GM23338 (cell line): ENCODE data around the gene NOVA2. TPM values are rescaled to one million over a fixed set of nuclear protein-coding genes. Genes with fewer than 3 reads are reported as not detected.
A peak's percentile ranks its signal among the peaks of the same experiment; 100 is the strongest.

Source experiments
- ATAC-seq: fragments of 200-7000 bp; cut with Tn5 transposase; 3 replicates; pipeline ENCODE4 v1.9.1; 2020
- DNase-seq: peaks from one replicate; pipeline ENCODE4 v3.0.0-alpha.2; 2015; ENCODE audit warnings: low spot score
- H2AFZ ChIP-seq: fragments of 200-600 bp; sonication (generic); 2 replicates; pipeline ENCODE4 v1.8.0; 2016; ENCODE audit warnings: antibody characterized with exemption, mild to moderate bottlenecking, moderate library complexity
- H3F3A ChIP-seq: fragments of 200-600 bp; sonication (generic); replicated peaks from 2 replicates; pipeline ENCODE4 v1.8.0; 2017; ENCODE audit warnings: antibody characterized with exemption, mixed run types, low read depth
- H3K27ac ChIP-seq: fragments of 200-600 bp; sonication (generic); 2 replicates; pipeline ENCODE4 v1.6.1; 2016; ENCODE audit warnings: low read depth
- H3K27me3 ChIP-seq: fragments of 200-600 bp; sonication (generic); 2 replicates; pipeline ENCODE4 v1.8.0; 2016; ENCODE audit warnings: mild to moderate bottlenecking, mixed run types, moderate library complexity; ENCODE audit not compliant: insufficient read depth
- H3K36me3 ChIP-seq: fragments of 200-600 bp; sonication (generic); 2 replicates; pipeline ENCODE4 v1.8.0; 2016; ENCODE audit warnings: mild to moderate bottlenecking; ENCODE audit not compliant: insufficient read depth
- H3K4me1 ChIP-seq: fragments of 200-600 bp; sonication (generic); 2 replicates; pipeline ENCODE4 v1.8.0; 2016; ENCODE audit warnings: mild to moderate bottlenecking, moderate library complexity; ENCODE audit not compliant: insufficient read depth
- H3K4me2 ChIP-seq: fragments of 200-600 bp; sonication (generic); 2 replicates; pipeline ENCODE4 v1.7.1; 2017; ENCODE audit warnings: mixed run types
- H3K4me3 ChIP-seq: fragments of 200-600 bp; sonication (generic); 2 replicates; pipeline ENCODE4 v1.6.1; 2016; ENCODE audit warnings: mixed run types
- H3K79me2 ChIP-seq: fragments of 200-600 bp; sonication (generic); replicated peaks from 2 replicates; pipeline ENCODE4 v1.8.0; 2017; ENCODE audit warnings: mild to moderate bottlenecking; ENCODE audit not compliant: insufficient read depth
- H3K9me2 ChIP-seq: fragments of 200-600 bp; sonication (generic); 2 replicates; pipeline ENCODE4 v1.8.0; 2017; ENCODE audit not compliant: insufficient read depth
- H4K20me1 ChIP-seq: fragments of 200-600 bp; sonication (generic); replicated peaks from 2 replicates; pipeline ENCODE4 v1.8.0; 2017; ENCODE audit warnings: mild to moderate bottlenecking; ENCODE audit not compliant: insufficient read depth
- H3K27ac Mint-ChIP-seq: 2 replicates; pipeline ENCODE4 v1.8.0; 2020; ENCODE audit warnings: inconsistent platforms, mild to moderate bottlenecking, moderate library complexity, mixed read lengths
- H3K27me3 Mint-ChIP-seq: 3 replicates; pipeline ENCODE4 v1.8.0; 2022; ENCODE audit warnings: low read depth, mild to moderate bottlenecking, moderate library complexity, mixed read lengths, inconsistent platforms; ENCODE audit not compliant: insufficient read depth, poor library complexity
- H3K36me3 Mint-ChIP-seq: 3 replicates; pipeline ENCODE4 v1.8.0; 2021; ENCODE audit warnings: low read depth, mild to moderate bottlenecking, inconsistent platforms, moderate library complexity, mixed read lengths
- H3K4me1 Mint-ChIP-seq: 3 replicates; pipeline ENCODE4 v1.8.0; 2020; ENCODE audit warnings: mild to moderate bottlenecking, inconsistent platforms, mixed read lengths
- H3K4me3 Mint-ChIP-seq: 3 replicates; pipeline ENCODE4 v1.8.0; 2021; ENCODE audit warnings: moderate library complexity, mild to moderate bottlenecking, inconsistent platforms, mixed read lengths
- H3K9me3 Mint-ChIP-seq: 3 replicates; pipeline ENCODE4 v1.8.0; 2020; ENCODE audit warnings: moderate library complexity, mild to moderate bottlenecking, inconsistent platforms, mixed read lengths
- CTCF ChIP-seq, 2 experiments: fragments of 200-600 bp in 1 of 2; sonication (generic) in 1 of 2; conservative IDR thresholded peaks; 2 replicates each; pipeline versions ENCODE4 v1.5.1 to v1.6.1; 2016 to 2017; ENCODE audit warnings: antibody characterized with exemption in 2 of 2, low read depth in 2 of 2, mild to moderate bottlenecking in 2 of 2, moderate library complexity in 1 of 2
- ETS1 ChIP-seq: IDR thresholded peaks from 2 replicates; pipeline ENCODE4 v1.6.1; 2016; ENCODE audit warnings: antibody characterized with exemption
- EZH2 ChIP-seq: fragments of 200-600 bp; sonication (generic); IDR thresholded peaks from one replicate; pipeline ENCODE4 v1.8.0; 2017; ENCODE audit warnings: antibody characterized with exemption, mild to moderate bottlenecking, low read depth; ENCODE audit not compliant: unreplicated experiment
- EZH2phosphoT487 ChIP-seq: fragments of 200-600 bp; sonication (generic); IDR thresholded peaks from one replicate; pipeline ENCODE4 v1.8.1; 2018; ENCODE audit warnings: antibody characterized with exemption; ENCODE audit not compliant: unreplicated experiment
- JUNB ChIP-seq: IDR thresholded peaks from one replicate; pipeline ENCODE4 v1.6.1; 2016; ENCODE audit warnings: antibody characterized with exemption; ENCODE audit not compliant: unreplicated experiment
- NANOG ChIP-seq: IDR thresholded peaks from 2 replicates; pipeline ENCODE4 v1.6.1; 2016; ENCODE audit warnings: antibody characterized with exemption, borderline replicate concordance
- POLR2AphosphoS5 ChIP-seq: IDR thresholded peaks from 2 replicates; pipeline ENCODE4 v1.6.1; 2016; ENCODE audit warnings: antibody characterized with exemption, low read depth
- STAT1 ChIP-seq: IDR thresholded peaks from one replicate; pipeline ENCODE4 v1.6.1; 2016; ENCODE audit warnings: antibody characterized with exemption; ENCODE audit not compliant: unreplicated experiment
- ZNF114 ChIP-seq: fragments of 250-450 bp; sonication (Bioruptor Pico); IDR thresholded peaks from 2 replicates; pipeline ENCODE4 v1.5.0; 2020; ENCODE audit warnings: mild to moderate bottlenecking, moderate library complexity
- ZNF331 ChIP-seq: fragments of 250-450 bp; sonication (Bioruptor Pico); IDR thresholded peaks from 2 replicates; pipeline ENCODE4 v1.5.0; 2020; ENCODE audit warnings: low read depth, mild to moderate bottlenecking, moderate library complexity
- ZNF462 ChIP-seq: fragments of 250-450 bp; sonication (Bioruptor Pico); IDR thresholded peaks from 2 replicates; pipeline ENCODE4 v1.5.0; 2020; ENCODE audit warnings: mild to moderate bottlenecking, moderate library complexity
- polyA plus RNA-seq: library from polyadenylated mRNA; unstranded; fragments of >200 nt; fragmentation: Nextera tagmentation; extraction: Ambion mirVana; gene quantifications from 2 replicates; pipeline ENCODE4 v1.2.1, GENCODE V29; 2016
- total RNA-seq: library from RNA; depleted of rRNA; stranded (reverse); fragments of >200 nt; shearing (Covaris generic); gene quantifications from 2 replicates; pipeline ENCODE4 v1.2.3, GENCODE V29; 2014

Gene NOVA2
- total and polyA plus RNA-seq, 2 experiments from 2014 or later, result 5.1 to 13.7 TPM

GRCh38 chr19:45922281-45922680, 51.4 kb downstream of the NOVA2 start:
- ATAC-seq (peak; percentile 94), DNase-seq (peak; percentile 94)
- H3F3A ChIP-seq, result peaks cover 9% of the 10 kb centered on the region; the same call in 1 of the 2 replicates
- TF ChIP-seq ETS1, result no peak
- peak; percentile 57 for TF ChIP-seq CTCF (conservative IDR thresholded peaks at IDR 0.05; ENCODE audit: low read depth in 2 of 2)
- no peak overlapping the region for H2AFZ ChIP-seq
- H3K79me2 ChIP-seq, result no peaks in the 10 kb centered on the region
- no peak overlapping the region for H3K4me2 ChIP-seq
- H3K36me3 Mint-ChIP-seq, result no peaks in the 10 kb centered on the region
- H3K27me3 ChIP-seq, result no peaks in the 10 kb centered on the region
- no peaks in the 10 kb centered on the region for H3K9me2 ChIP-seq
- no peak overlapping the region for H3K4me3 ChIP-seq
- no peaks in the 10 kb centered on the region for H3K36me3 ChIP-seq
- H3K4me3 Mint-ChIP-seq, result no peak overlapping the region
- no peak overlapping the region for H3K27ac Mint-ChIP-seq
- H3K4me1 Mint-ChIP-seq, result no peaks in the 10 kb centered on the region; the same call in 1 of the 3 replicates
- no peaks in the 10 kb centered on the region for H3K9me3 Mint-ChIP-seq
- peaks cover 15% of the 10 kb centered on the region for H3K27me3 Mint-ChIP-seq
- H3K4me1 ChIP-seq, result no peaks in the 10 kb centered on the region
- H4K20me1 ChIP-seq, result no peaks in the 10 kb centered on the region
- no peak overlapping the region for H3K27ac ChIP-seq

GRCh38 chr19:45920458-45920857, 53.2 kb downstream of the NOVA2 start:
- no peak for DNase-seq
- Histone ChIP-seq H2AFZ (peak overlapping the region; percentile 86; the same call in 1 of the 2 replicates), H3K79me2 (no peaks in the 10 kb centered on the region), H3K9me2 (no peaks in the 10 kb centered on the region), H3K4me1 (no peaks in the 10 kb centered on the region), H3K36me3 (no peaks in the 10 kb centered on the region), H3K27ac (no peak overlapping the region), H4K20me1 (no peaks in the 10 kb centered on the region), H3F3A (peaks cover 9% of the 10 kb centered on the region; the same call in 1 of the 2 replicates), H3K27me3 (no peaks in the 10 kb centered on the region), H3K4me2 (0 out of 2 replicates have a peak overlapping the region, but pooled peaks have one; percentile 55), H3K4me3 (no peak overlapping the region)
- no peak for ATAC-seq
- Mint-ChIP-seq H3K27me3 (peaks cover 9% of the 10 kb centered on the region), H3K27ac (no peak overlapping the region), H3K4me1 (no peaks in the 10 kb centered on the region; the same call in 1 of the 3 replicates), H3K4me3 (no peak overlapping the region), H3K9me3 (no peaks in the 10 kb centered on the region; the same call in 2 of the 3 replicates), H3K36me3 (no peaks in the 10 kb centered on the region)
- TF ChIP-seq EZH2 (no peak), EZH2phosphoT487 (no peak), POLR2AphosphoS5 (no peak), ZNF114 (no peak), NANOG (no peak), JUNB (no peak), STAT1 (no peak), ZNF462 (CRISPR knock-in tag) (no peak), ZNF331 (CRISPR knock-in tag) (no peak), CTCF (conservative IDR thresholded peaks at IDR 0.05; ENCODE audit: low read depth in 2 of 2) (no peak)
